RWPE1 (cell line): Measurements from ENCODE around the gene ST3GAL3.

Experiments
- CTCF ChIA-PET: fragments of 350-600 bp; sonication (Branson Sonifier 250); formaldehyde crosslinking; extraction: SDS; loops from one replicate; lab custom pipeline; 2021; lab: Yijun Ruan, JAX
- POLR2A ChIA-PET: fragments of 400-600 bp; formaldehyde crosslinking; extraction: SDS; loops from one replicate; lab custom pipeline; 2020; ENCODE audit warnings: antibody characterized with exemption; ENCODE audit not compliant: low non-redundant PET; lab: Yijun Ruan, JAX
- DNase-seq: peaks from one replicate; pipeline ENCODE4 v3.0.0; 2012; ENCODE audit warnings: low spot score
- H3K27ac ChIP-seq: fragments of 450-650 bp; 2 replicates; pipeline ENCODE4 v1.5.1; 2017
- TF ChIP-seq, protein P1 (sequence below): fragments of 450-650 bp; conservative IDR thresholded peaks from 2 replicates; pipeline ENCODE4 v1.5.1; 2017; ENCODE audit warnings: low read depth, mild to moderate bottlenecking

ST3GAL3 gene

DNA sequence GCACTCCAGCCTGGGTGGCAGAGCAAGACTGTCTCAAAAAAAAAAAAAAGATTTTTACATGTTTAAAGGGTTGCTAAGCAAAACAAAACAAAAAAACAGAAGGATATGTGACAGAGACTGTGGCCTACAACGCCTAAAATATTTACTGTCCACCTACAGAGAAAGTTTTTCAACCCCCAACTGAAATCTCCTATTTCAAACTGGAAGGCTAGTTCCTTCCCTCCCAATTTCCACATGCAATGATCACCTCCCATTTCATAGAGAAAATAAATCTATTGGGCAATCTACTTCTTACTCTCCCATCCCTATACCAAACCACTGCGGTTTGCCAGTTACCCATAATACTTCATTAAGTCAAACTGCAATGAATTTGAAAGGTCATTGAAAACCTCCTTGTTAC lies 74.2 kb downstream of the ST3GAL3 start:
- ChIA-PET POLR2A (interaction anchor here (0.7 kb wide), 1 partner anchor 151 kb away, joined by 3 read pairs; no protein-coding TSS in a partner anchor), CTCF (no interaction called here)
- TF ChIP-seq, protein P1, sequence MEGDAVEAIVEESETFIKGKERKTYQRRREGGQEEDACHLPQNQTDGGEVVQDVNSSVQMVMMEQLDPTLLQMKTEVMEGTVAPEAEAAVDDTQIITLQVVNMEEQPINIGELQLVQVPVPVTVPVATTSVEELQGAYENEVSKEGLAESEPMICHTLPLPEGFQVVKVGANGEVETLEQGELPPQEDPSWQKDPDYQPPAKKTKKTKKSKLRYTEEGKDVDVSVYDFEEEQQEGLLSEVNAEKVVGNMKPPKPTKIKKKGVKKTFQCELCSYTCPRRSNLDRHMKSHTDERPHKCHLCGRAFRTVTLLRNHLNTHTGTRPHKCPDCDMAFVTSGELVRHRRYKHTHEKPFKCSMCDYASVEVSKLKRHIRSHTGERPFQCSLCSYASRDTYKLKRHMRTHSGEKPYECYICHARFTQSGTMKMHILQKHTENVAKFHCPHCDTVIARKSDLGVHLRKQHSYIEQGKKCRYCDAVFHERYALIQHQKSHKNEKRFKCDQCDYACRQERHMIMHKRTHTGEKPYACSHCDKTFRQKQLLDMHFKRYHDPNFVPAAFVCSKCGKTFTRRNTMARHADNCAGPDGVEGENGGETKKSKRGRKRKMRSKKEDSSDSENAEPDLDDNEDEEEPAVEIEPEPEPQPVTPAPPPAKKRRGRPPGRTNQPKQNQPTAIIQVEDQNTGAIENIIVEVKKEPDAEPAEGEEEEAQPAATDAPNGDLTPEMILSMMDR = no peak
- DNase-seq = no peak
- H3K27ac ChIP-seq = no peak overlapping the region

DNA sequence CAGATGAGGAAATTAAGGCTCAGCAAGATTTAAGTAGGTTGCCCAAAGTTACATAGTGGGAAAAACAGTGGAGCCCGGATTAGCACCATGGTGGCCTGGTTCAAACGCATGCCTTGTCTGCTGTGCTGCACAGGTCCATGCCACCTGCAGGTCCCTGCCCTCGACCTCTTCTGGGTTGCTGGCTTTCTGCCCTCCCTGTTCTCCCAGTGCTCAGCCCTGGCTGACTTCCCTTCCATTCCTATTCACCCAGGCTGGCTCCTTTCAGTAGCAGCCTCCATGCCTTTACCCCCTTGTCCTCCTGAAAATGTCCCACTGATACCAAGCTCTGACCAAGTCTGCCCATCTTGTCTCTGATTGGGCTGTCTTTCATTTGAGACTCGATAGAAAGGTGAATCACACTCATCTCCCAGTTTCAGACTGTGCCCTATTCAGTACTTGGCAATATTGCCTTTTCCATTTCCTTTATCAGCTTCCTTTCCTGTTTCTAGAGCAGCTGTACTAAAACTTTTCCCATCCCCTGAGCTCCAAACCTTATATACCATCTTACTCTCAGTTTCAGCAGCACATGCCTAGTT lies 75.8 kb downstream of the ST3GAL3 start:
- no peak for DNase-seq
- ChIA-PET POLR2A (no interaction called here), CTCF (interaction anchor here (0.6 to 1.8 kb wide), 2 partner anchors 65 to 151 kb away, joined by 3 to 6 read pairs; no protein-coding TSS in a partner anchor)
- TF ChIP-seq, protein P1 = no peak
- peak overlapping the region; percentile 69 for H3K27ac ChIP-seq

- TF ChIP-seq, protein P1 = no peak
- peak overlapping the region; percentile 69 for H3K27ac ChIP-seq
- POLR2A ChIA-PET = no interaction called here
- peak; percentile 70 for DNase-seq
- CTCF ChIA-PET = interaction anchor here (0.6 to 1.8 kb wide), 2 partner anchors 65 to 151 kb away, joined by 3 to 6 read pairs; no protein-coding TSS in a partner anchor
These were observed 76.4 kb downstream of the ST3GAL3 start for GRCh38 chr1:43783671-43784205.

- H3K27ac ChIP-seq = no peak overlapping the region
- CTCF ChIA-PET = no interaction called here
- TF ChIP-seq, protein P1 = no peak
- DNase-seq = no peak
- POLR2A ChIA-PET = no interaction called here
These were observed 79.0 kb downstream of the ST3GAL3 start for GRCh38 chr1:43786201-43786958.

- ChIA-PET CTCF (no interaction called here), POLR2A (no interaction called here)
- TF ChIP-seq, protein P1 = no peak
- no peak overlapping the region for H3K27ac ChIP-seq
- no peak for DNase-seq
These were observed 79.6 kb downstream of the ST3GAL3 start for GRCh38 chr1:43786960-43787359.
